NCI-H69 (cell line): ENCODE measurements around the gene EWSR1.
"Not testable (repeated sequence)": the region's sequence is repeated elsewhere in the genome, so short reads cannot be mapped to it uniquely, and the experiment has no call there.

ENCODE experiments used
- DNase-seq: peaks from one replicate; lab custom pipeline; 2025; lab: John Stamatoyannopoulos, UW

EWSR1 gene

DNA sequence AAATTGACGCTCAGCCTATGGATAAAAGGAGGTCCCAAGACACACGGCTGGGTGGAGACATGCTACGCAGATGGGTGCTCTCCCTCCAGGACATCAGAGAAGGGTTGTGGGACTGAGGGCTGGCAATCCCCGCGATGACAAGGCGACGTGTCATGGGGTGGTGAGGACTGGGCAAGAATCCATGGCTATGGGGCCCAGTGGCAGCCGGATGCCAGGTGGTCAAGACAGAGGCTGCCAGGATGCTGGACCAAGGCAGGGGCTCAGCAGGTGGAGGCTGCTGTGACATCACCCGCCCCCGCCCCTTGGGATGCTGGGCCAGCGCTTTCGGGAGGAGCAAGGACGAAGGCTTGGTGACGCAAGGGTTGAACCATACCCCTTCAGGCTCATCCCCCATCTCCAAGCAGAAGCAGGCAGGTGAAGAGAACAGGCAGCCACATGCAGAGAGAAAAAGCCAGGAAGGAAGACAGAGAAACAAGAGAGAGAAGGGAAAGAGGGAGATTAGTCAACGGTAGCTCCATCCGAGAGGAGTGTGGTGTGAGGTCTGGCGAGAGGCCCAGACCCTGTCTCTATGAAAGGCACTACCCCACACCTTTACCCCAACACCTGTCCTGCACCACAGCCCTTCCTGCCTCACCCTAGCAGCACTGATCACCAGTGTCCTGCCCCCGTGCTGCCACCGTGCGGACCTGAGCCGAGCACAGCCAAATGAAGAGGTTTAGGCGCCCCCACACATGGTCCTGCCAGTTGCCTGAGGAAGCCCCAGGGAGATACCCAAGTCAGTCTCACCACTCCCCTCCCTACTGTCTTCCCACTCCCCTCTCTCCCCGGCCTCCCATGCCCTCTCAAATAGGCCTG is 71.5 kb downstream of the EWSR1 start:
- DNase-seq: no peak

DNA sequence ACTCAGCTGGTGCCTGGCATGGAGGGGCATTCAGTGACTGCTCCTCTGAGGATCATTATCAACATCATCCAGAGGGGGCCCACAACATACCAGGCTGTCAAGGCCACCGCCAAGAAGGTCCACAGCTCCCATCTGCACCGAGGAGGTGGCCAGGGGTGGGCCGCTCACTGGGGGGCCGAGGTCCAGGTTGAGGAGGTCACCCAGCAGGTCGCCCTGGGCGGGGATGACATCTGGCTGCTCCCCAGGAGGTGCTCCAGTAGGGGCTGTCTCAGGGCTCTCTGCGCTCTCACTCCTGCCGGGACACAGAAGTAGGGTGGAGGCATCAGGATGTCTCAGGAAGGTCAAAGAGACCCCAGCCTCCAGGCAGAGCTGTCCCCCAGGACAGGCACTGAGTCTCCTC is 72.5 kb downstream of the EWSR1 start:
- no peak for DNase-seq

DNA sequence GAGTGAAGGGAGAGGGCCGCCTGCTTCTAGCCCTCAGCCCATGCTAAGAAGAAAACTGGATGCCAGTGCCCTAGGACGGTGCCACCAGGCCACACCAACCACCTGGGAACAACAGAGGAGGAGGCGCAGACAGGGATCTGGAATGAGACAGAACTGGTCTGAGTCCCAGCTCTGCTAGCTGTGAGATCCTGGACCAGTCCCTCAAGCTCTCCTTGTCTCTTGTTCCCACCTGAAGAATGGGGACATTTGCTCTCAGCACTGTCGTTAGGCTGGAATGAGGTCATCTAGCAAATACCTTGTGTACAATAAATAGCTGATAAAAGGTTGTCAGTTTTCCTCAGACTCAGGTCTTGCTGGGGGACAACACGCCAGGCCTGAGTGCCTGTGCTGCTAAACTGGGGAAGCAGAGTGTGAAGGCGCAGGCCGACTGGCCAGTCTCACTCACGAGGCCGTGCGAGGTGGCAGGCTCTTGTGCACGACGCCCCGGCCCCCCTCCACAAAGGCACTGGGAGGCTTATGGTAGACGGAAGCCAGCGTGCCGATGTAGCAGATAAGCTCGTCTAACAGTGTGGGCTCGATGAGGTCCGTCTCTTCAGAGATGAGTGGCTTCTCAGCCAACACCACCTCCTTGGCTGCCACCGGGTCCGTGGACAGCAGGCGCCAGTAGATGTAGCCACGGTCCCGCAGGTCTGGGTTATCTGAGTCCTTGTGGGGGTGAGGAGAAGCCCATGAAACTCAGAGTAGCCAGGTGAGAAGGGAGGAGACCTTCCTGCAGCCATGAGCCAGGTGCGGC is 73.2 kb downstream of the EWSR1 start:
- DNase-seq: no peak

DNA sequence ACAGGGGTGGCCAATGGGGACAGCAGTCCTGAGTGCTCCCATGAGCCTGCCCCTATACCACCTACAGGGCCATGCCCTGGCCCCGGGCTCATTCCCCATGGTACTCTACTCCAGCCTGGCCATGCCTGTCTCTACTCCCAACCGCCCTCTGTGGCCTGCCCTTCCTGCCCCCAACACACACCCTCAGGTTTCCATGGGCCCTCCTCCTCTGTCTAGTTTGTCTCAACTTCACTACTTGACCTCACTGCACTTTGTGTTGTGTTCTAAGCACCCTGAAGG is 73.7 kb downstream of the EWSR1 start:
- DNase-seq: no peak

DNA sequence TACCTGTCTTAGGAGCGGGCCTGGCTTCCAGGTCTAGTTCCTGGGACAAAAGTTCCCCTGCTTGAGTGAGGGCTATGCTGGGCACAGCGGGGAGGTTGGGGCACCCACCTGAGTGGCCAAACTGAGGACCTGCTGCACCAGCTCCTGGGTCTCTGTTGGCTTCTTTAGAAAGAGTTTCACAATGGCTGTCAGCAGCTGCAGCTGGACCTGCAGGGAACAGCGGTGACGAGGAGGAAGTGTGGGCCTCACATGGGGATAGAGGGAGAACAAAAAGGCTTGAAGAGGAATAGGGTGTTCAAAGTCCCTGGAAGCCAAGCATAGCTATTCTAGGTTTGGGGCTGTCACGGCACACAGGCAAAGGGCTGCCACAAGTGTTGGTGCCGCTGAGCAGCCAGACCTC is 74.1 kb downstream of the EWSR1 start:
- no peak for DNase-seq

DNA sequence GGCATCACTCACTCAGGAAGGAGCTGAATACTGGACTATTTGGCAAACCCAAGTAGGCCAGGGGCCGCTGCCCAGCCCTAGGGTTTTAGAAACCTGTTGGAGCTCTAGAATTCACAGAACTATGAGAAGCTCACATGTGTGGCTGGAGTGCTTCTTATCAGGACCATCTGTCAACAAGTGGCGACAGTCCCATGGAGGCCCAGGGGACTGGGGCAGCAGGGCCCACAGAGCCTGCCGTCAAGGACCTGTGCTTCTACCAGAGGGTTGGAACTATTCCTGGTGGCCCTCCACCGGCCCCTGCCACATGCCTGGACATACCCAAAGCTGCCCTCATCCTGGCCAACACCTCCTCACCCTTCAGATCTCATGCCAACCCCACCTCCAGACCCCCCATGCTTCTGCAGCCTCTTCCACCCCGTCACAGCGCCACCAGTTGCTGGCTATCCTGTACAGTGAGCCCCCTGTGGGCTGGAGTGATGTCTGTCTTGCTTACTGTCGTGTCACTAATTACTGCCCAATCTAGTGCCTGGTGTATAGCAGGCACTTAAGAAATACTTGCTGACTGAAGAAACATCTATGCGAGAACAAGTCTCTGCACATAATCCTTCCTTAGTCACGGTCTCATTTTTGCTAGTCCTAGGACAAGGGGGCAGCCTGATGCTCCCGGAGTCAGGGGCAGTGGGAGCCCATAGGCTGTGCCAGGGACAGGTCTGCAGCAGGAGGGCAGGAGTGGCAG is 74.7 kb downstream of the EWSR1 start:
- DNase-seq: no peak

DNA sequence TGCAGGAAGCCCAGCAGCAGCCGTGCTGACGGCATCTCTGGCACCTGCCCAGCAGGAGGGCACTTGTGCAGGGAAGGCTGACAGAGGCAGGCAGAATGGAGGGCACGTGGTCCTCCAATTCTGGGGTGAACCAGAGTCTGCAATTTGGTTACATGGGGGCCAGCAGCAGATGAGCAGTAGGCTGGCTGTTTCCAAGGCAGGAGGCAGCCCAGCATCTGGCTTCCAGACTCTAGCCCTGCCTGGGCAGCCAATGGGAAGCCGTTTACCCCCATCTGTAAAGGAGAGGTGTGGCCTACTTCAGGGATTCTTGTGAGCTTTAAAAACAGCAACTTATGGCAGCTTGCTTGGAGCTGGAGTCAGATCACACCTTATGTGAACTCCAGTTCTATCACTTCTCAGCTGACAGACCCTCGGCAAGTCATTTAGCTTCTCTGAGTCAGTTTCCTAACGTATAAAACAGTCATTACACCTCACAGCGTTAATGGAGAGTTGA is 75.3 kb downstream of the EWSR1 start:
- peak; percentile 75 for DNase-seq

DNA sequence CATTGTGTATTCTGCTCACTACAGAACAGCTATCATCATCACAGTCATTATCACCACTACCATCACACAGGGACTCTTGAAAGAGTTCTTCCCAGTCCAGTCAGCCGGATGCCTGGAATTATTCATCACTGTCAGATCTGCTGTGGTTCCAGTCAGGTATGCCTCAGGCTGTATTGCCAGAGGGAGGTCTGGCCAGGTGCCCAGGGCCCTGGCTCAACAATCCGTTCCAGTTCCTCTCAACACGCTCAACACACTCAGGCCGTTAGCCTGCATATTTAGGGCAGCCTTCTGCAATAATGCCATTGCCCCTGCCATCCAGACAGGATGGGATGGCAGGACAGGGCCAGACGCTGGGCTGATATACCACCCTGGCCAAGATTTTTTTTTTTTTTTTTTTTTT is 76.1 kb downstream of the EWSR1 start:
- peak; percentile 94 for DNase-seq

DNA sequence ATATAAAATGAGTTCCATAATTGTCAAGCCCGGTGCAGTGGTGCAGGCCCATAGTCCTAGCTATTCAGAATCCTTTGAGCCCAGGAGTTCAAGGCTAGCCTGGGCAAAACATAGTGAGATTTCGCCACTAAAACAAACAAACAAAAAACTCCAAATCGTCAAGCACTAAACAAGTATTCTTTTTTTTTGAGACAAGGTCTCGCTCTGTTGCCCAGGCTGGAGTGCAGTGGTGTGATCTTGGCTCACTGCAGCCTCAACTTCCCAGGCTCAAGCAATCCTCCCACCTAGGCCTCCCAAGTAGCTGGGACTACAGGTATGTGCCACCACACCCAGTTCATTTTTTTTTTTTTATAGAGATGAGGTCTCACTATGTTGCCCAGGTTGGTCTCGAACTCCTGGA is 76.8 kb downstream of the EWSR1 start:
- DNase-seq: not testable (repeated sequence)

DNA sequence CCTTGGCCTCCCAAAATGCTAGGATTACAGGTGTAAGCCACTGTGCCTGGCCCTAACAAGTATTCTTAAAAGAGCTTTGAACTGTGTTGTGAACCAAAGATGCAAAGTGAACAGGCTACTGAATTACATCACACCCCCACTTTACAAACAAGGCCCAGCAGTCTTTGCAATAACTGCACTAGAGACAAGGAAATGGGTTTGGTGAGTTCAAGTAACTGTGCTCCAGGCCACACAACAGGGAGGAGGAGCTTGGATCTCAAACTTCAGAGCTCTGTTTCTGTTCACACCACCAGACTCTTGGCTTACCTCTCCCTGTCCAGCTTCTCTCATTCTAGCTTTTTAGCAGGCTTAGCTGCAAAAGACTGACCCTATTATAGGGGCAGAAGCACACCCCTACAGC is 77.9 kb downstream of the EWSR1 start:
- no peak for DNase-seq

DNA sequence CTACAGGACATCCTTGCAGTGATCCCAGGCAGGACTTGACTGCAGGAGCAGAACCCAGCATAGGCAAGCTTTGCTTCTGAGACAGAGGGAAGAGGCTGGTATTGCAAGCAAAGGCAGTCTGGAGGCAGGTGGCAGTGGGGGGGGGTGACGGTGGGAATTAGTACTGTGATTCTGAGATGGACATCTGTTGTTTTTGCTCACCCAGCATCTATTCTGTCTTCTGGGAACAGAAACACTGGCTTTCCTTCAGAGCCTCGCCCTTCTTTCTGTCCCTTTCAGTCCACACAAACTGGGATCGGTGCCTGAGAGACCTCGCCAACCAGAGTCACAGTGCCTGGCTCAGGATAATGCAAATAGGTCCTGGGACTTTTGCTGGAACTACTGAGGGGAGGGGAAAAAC is 78.6 kb downstream of the EWSR1 start:
- DNase-seq: peak; percentile 36

DNA sequence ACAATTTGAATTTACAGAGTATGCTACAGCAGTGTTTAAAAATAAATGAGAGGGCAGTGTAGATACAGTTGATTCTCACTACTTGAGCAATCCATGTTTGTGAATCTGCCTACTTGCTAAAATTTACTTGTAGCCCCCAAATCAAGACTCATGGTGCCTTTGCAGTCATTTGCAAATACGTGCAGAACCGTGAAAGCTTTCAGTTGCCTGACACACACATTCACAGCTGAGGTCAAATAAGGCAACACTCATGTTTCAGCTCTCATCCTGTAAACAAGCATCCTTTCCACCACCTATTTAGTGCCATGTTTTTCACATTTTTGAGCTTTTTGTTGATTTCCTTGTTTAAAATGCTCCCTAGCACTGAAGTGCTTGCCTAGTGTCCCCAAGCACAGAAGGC is 80.0 kb downstream of the EWSR1 start:
- DNase-seq: no peak

DNA sequence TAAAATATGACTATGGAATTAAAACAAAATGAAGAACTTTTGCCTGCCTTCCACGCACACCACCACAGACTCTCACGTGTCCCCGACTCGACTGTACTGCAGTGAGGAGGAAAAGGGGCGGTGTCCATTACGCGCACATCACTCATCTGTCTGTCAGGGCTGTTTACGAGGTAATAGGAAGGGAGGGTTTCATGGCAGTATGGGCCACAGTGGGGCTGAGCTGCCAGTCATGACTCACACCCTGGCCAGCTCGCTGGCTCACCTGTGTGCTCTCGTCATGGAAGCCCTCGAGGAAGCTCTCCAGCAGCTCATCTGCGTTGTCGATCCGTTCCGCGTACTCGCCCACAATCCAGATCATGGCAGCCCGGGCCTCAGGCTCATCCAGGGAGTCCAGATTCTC is 80.9 kb downstream of the EWSR1 start:
- no peak for DNase-seq
